ENCODE results near the gene ROBO1. TPM values are rescaled to one million over a fixed set of nuclear protein-coding genes. Genes with fewer than 3 reads are reported as not detected.
A peak's percentile ranks its signal among the peaks of the same experiment; 100 is the strongest.

ROBO1 gene
- total RNA-seq, 1 donor from 2014 or later, result 71.7 TPM

GRCh38 chr3:78741066-78741645 lies 1026.6 kb downstream of the ROBO1 start:
- DNase-seq (ENCODE audit: low read depth) (no peak), FAIRE-seq (no peak)
- no peak overlapping the region for H3K27ac ChIP-seq (ENCODE audit: low read depth, low read length)
- H4K20me1 ChIP-seq (ENCODE audit: insufficient read depth, low read length), result no peaks in the 10 kb centered on the region
- no peaks in the 10 kb centered on the region for H3K27me3 ChIP-seq (ENCODE audit: insufficient read depth, low read length)
- peaks cover 5% of the 10 kb centered on the region for H3K4me1 ChIP-seq (ENCODE audit: insufficient read depth, low read length)
- H3K9ac ChIP-seq (ENCODE audit: low read length), result no peak overlapping the region
- no peak overlapping the region for H3K4me2 ChIP-seq (ENCODE audit: low read length)
- no peak overlapping the region for H2AFZ ChIP-seq (ENCODE audit: low read depth, low read length)
- H3K36me3 ChIP-seq (ENCODE audit: insufficient read depth, low read length), result no peaks in the 10 kb centered on the region
- no peaks in the 10 kb centered on the region for H3K79me2 ChIP-seq (ENCODE audit: insufficient read depth, low read length)
- no peak overlapping the region for H3K4me3 ChIP-seq (ENCODE audit: insufficient read depth, low read depth, low read length)
- H3K9me3 ChIP-seq (ENCODE audit: insufficient read depth, low read depth, low read length), result no peaks in the 10 kb centered on the region
- no peak overlapping the region for H3K4me3 Mint-ChIP-seq (ENCODE audit: unreplicated experiment)
- TF ChIP-seq EZH2 (IDR thresholded peaks at IDR 0.05; ENCODE audit: insufficient read depth, low read length) (no peak), CTCF (IDR thresholded peaks at IDR 0.05; ENCODE audit: insufficient read depth, low read depth, low read length) (peak; percentile 35)
- peaks cover 1% of the 10 kb centered on the region for H3K36me3 Mint-ChIP-seq (ENCODE audit: low read depth, unreplicated experiment)
- no peak overlapping the region for H3K27ac Mint-ChIP-seq (ENCODE audit: unreplicated experiment)
- H3K9me3 Mint-ChIP-seq (ENCODE audit: unreplicated experiment), result peaks cover 2% of the 10 kb centered on the region
- H3K27me3 Mint-ChIP-seq (ENCODE audit: low read depth, unreplicated experiment), result no peaks in the 10 kb centered on the region
- H3K4me1 Mint-ChIP-seq (ENCODE audit: low read depth, unreplicated experiment), result peaks cover 6% of the 10 kb centered on the region

- H3K4me2 ChIP-seq (ENCODE audit: low read length), result no peak overlapping the region
- TF ChIP-seq CTCF (IDR thresholded peaks at IDR 0.05; ENCODE audit: insufficient read depth, low read depth, low read length) (no peak), EZH2 (IDR thresholded peaks at IDR 0.05; ENCODE audit: insufficient read depth, low read length) (no peak)
- H3K79me2 ChIP-seq (ENCODE audit: insufficient read depth, low read length), result no peaks in the 10 kb centered on the region
- H4K20me1 ChIP-seq (ENCODE audit: insufficient read depth, low read length), result no peaks in the 10 kb centered on the region
- peaks cover 5% of the 10 kb centered on the region for H3K4me1 ChIP-seq (ENCODE audit: insufficient read depth, low read length)
- H3K9ac ChIP-seq (ENCODE audit: low read length), result no peak overlapping the region
- no peak overlapping the region for H3K27ac Mint-ChIP-seq (ENCODE audit: unreplicated experiment)
- no peak for FAIRE-seq
- H2AFZ ChIP-seq (ENCODE audit: low read depth, low read length), result no peak overlapping the region
- no peaks in the 10 kb centered on the region for H3K27me3 ChIP-seq (ENCODE audit: insufficient read depth, low read length)
- H3K9me3 ChIP-seq (ENCODE audit: insufficient read depth, low read depth, low read length), result no peaks in the 10 kb centered on the region
- no peak for DNase-seq (ENCODE audit: low read depth)
- H3K27ac ChIP-seq (ENCODE audit: low read depth, low read length), result no peak overlapping the region
- no peaks in the 10 kb centered on the region for H3K27me3 Mint-ChIP-seq (ENCODE audit: low read depth, unreplicated experiment)
- H3K36me3 ChIP-seq (ENCODE audit: insufficient read depth, low read length), result no peaks in the 10 kb centered on the region
- H3K9me3 Mint-ChIP-seq (ENCODE audit: unreplicated experiment), result peaks cover 2% of the 10 kb centered on the region
- H3K36me3 Mint-ChIP-seq (ENCODE audit: low read depth, unreplicated experiment), result peaks cover 1% of the 10 kb centered on the region
- no peak overlapping the region for H3K4me3 ChIP-seq (ENCODE audit: insufficient read depth, low read depth, low read length)
- H3K4me3 Mint-ChIP-seq (ENCODE audit: unreplicated experiment), result no peak overlapping the region
- H3K4me1 Mint-ChIP-seq (ENCODE audit: low read depth, unreplicated experiment), result peaks cover 9% of the 10 kb centered on the region
These were observed 1029.0 kb downstream of the ROBO1 start for GRCh38 chr3:78738833-78739232.

- Histone ChIP-seq H3K27ac (ENCODE audit: low read depth, low read length) (no peak overlapping the region), H3K79me2 (ENCODE audit: insufficient read depth, low read length) (no peaks in the 10 kb centered on the region), H3K36me3 (ENCODE audit: insufficient read depth, low read length) (no peaks in the 10 kb centered on the region), H3K9me3 (ENCODE audit: insufficient read depth, low read depth, low read length) (no peaks in the 10 kb centered on the region), H2AFZ (ENCODE audit: low read depth, low read length) (no peak overlapping the region), H4K20me1 (ENCODE audit: insufficient read depth, low read length) (no peaks in the 10 kb centered on the region), H3K4me2 (ENCODE audit: low read length) (peak overlapping the region; percentile 7), H3K27me3 (ENCODE audit: insufficient read depth, low read length) (no peaks in the 10 kb centered on the region), H3K4me3 (ENCODE audit: insufficient read depth, low read depth, low read length) (no peak overlapping the region), H3K9ac (ENCODE audit: low read length) (no peak overlapping the region), H3K4me1 (ENCODE audit: insufficient read depth, low read length) (peaks cover 5% of the 10 kb centered on the region)
- H3K27ac Mint-ChIP-seq (ENCODE audit: unreplicated experiment), result no peak overlapping the region
- DNase-seq (ENCODE audit: low read depth), result peak; percentile 11
- no peak overlapping the region for H3K4me3 Mint-ChIP-seq (ENCODE audit: unreplicated experiment)
- no peaks in the 10 kb centered on the region for H3K36me3 Mint-ChIP-seq (ENCODE audit: low read depth, unreplicated experiment)
- no peak for TF ChIP-seq CTCF (IDR thresholded peaks at IDR 0.05; ENCODE audit: insufficient read depth, low read depth, low read length)
- TF ChIP-seq EZH2 (IDR thresholded peaks at IDR 0.05; ENCODE audit: insufficient read depth, low read length), result no peak
- no peaks in the 10 kb centered on the region for H3K27me3 Mint-ChIP-seq (ENCODE audit: low read depth, unreplicated experiment)
- H3K4me1 Mint-ChIP-seq (ENCODE audit: low read depth, unreplicated experiment), result peaks cover 9% of the 10 kb centered on the region
- H3K9me3 Mint-ChIP-seq (ENCODE audit: unreplicated experiment), result peaks cover 2% of the 10 kb centered on the region
- FAIRE-seq, result peak; percentile 56
These were observed 1029.8 kb downstream of the ROBO1 start for GRCh38 chr3:78737988-78738387.
